ENCODE measurements around the gene RBMS1.

GRCh38 chr2:160512491-160512890 lies 18.9 kb upstream of the RBMS1 start:
- TF ChIP-seq, protein P1, sequence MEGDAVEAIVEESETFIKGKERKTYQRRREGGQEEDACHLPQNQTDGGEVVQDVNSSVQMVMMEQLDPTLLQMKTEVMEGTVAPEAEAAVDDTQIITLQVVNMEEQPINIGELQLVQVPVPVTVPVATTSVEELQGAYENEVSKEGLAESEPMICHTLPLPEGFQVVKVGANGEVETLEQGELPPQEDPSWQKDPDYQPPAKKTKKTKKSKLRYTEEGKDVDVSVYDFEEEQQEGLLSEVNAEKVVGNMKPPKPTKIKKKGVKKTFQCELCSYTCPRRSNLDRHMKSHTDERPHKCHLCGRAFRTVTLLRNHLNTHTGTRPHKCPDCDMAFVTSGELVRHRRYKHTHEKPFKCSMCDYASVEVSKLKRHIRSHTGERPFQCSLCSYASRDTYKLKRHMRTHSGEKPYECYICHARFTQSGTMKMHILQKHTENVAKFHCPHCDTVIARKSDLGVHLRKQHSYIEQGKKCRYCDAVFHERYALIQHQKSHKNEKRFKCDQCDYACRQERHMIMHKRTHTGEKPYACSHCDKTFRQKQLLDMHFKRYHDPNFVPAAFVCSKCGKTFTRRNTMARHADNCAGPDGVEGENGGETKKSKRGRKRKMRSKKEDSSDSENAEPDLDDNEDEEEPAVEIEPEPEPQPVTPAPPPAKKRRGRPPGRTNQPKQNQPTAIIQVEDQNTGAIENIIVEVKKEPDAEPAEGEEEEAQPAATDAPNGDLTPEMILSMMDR (conservative IDR thresholded peaks at IDR 0.05; ENCODE audit: low read depth, low read length): no peak
- TF ChIP-seq POLR2A (IDR thresholded peaks at IDR 0.05; ENCODE audit: low read depth, low read length) (no peak), MXI1 (IDR thresholded peaks at IDR 0.05; ENCODE audit: borderline replicate concordance, low read depth, low read length) (no peak), RAD21 (IDR thresholded peaks at IDR 0.05; ENCODE audit: low read length) (no peak), CHD1 (IDR thresholded peaks at IDR 0.05; ENCODE audit: low read depth, low read length) (no peak), CEBPB (IDR thresholded peaks at IDR 0.05; ENCODE audit: low read depth, low read length) (no peak), NFE2L2 (IDR thresholded peaks at IDR 0.05; ENCODE audit: low read depth, low read length) (no peak), BHLHE40 (IDR thresholded peaks at IDR 0.05; ENCODE audit: low read depth, low read length) (no peak), FOS (IDR thresholded peaks at IDR 0.05; ENCODE audit: low read depth, low read length) (no peak), MAZ (IDR thresholded peaks at IDR 0.05; ENCODE audit: borderline replicate concordance, low read depth, low read length) (no peak), RCOR1 (IDR thresholded peaks at IDR 0.05; ENCODE audit: insufficient replicate concordance, low read length) (no peak)

Data from IMR-90 (cell line).